Sciatic nerve (tissue), 2 donors: ENCODE data around the gene PTPRD. TPM values are rescaled to one million over a fixed set of nuclear protein-coding genes. Genes with fewer than 3 reads are reported as not detected.
"Not testable (repeated sequence)": the region's sequence is repeated elsewhere in the genome, so short reads cannot be mapped to it uniquely, and the experiment has no call there.

Source experiments
- ATAC-seq: fragments of 200-7000 bp; cut with Tn5 transposase; one replicate; pipeline ENCODE4 v1.9.1; 2020; ENCODE audit warnings: mild to moderate bottlenecking, moderate library complexity
- DNase-seq: peaks from one replicate; pipeline ENCODE4 v3.0.0-alpha.2; 2020; ENCODE audit warnings: low spot score
- intact Hi-C: fragments of 100-400 bp; cut with DNase I; formaldehyde crosslinking; loops from one replicate; pipeline ENCODE4 v1.14.2; 2022
- total RNA-seq: library from RNA; stranded (reverse); fragmentation: NEBNext Ultra II Directional; extraction: Animal tissue kit (Norgen Biotek cat#: 25700); gene quantifications from one replicate; pipeline ENCODE4 v1.2.1, GENCODE V29; 2021
- donor health status: DM: no; HTN: no; CAD: no.
- donor health status: DM: no; HTN: no; CAD: no.

Gene PTPRD
- total RNA-seq, 1 donor from 2014 or later = 4.7 TPM

GRCh38 chr9:10523164-10523563 lies 89.6 kb downstream of the PTPRD start:
- ATAC-seq (no peak), DNase-seq (no peak)
- intact Hi-C loops = no loop called here

GRCh38 chr9:10512144-10512543 lies 100.7 kb downstream of the PTPRD start:
- intact Hi-C loops = no loop called here
- DNase-seq = no peak
- no peak for ATAC-seq

- no peak for DNase-seq
- intact Hi-C loops = no loop called here
These were observed 123.9 kb downstream of the PTPRD start for GRCh38 chr9:10488937-10489336.

GRCh38 chr9:10479172-10479571 lies 133.6 kb downstream of the PTPRD start:
- no peak for ATAC-seq
- DNase-seq = no peak
- intact Hi-C loops = no loop called here

More at GRCh38 chr9:10488937-10489336, 123.9 kb downstream of the PTPRD start:
- ATAC-seq = no peak

- intact Hi-C loops, DNase-seq: not testable (repeated sequence)
These were observed 163.6 kb downstream of the PTPRD start for GRCh38 chr9:10449201-10449617.

GRCh38 chr9:10447036-10447435 lies 165.8 kb downstream of the PTPRD start:
- ATAC-seq (no peak), DNase-seq (no peak)
- intact Hi-C loops = no loop called here

More at GRCh38 chr9:10449201-10449617, 163.6 kb downstream of the PTPRD start:
- not testable (repeated sequence) for ATAC-seq

- ATAC-seq (no peak), DNase-seq (no peak)
- intact Hi-C loops = no loop called here
These were observed 169.0 kb downstream of the PTPRD start for GRCh38 chr9:10443868-10444204.

GRCh38 chr9:10443181-10443867 lies 169.5 kb downstream of the PTPRD start:
- intact Hi-C loops = no loop called here
- DNase-seq (no peak), ATAC-seq (no peak)

- ATAC-seq (no peak), DNase-seq (no peak)
- intact Hi-C loops = loop anchor here (10.0 kb wide), 1 partner anchor 84 kb away; no protein-coding TSS in a partner anchor
These were observed 173.8 kb downstream of the PTPRD start for GRCh38 chr9:10438955-10439354.

- ATAC-seq = no peak
- intact Hi-C loops = loop anchor here (10.0 kb wide), 1 partner anchor 82 kb away; no protein-coding TSS in a partner anchor
These were observed 176.0 kb downstream of the PTPRD start for GRCh38 chr9:10436756-10437155.

GRCh38 chr9:10434412-10434811 lies 178.4 kb downstream of the PTPRD start:
- intact Hi-C loops = loop anchor here (10.0 kb wide), 1 partner anchor 80 kb away; no protein-coding TSS in a partner anchor
- no peak for DNase-seq
- no peak for ATAC-seq

More at GRCh38 chr9:10436756-10437155, 176.0 kb downstream of the PTPRD start:
- DNase-seq = no peak

- ATAC-seq (no peak), DNase-seq (no peak)
- intact Hi-C loops = no loop called here
These were observed 201.5 kb downstream of the PTPRD start for GRCh38 chr9:10411272-10411671.

- intact Hi-C loops = no loop called here
- DNase-seq (no peak), ATAC-seq (no peak)
These were observed 209.5 kb downstream of the PTPRD start for GRCh38 chr9:10403283-10403682.

GRCh38 chr9:10396615-10397014 lies 216.2 kb downstream of the PTPRD start:
- DNase-seq (no peak), ATAC-seq (no peak)
- intact Hi-C loops = no loop called here

- intact Hi-C loops = no loop called here
- ATAC-seq = no peak
- DNase-seq = no peak
These were observed 225.5 kb downstream of the PTPRD start for GRCh38 chr9:10387282-10387681.

GRCh38 chr9:10371824-10372223 lies 241.0 kb downstream of the PTPRD start:
- intact Hi-C loops = no loop called here
- ATAC-seq = no peak
- DNase-seq = no peak

- intact Hi-C loops = no loop called here
- ATAC-seq = no peak
- DNase-seq = no peak
These were observed 246.5 kb downstream of the PTPRD start for GRCh38 chr9:10366171-10366779.

- DNase-seq (no peak), ATAC-seq (no peak)
- intact Hi-C loops = loop anchor here (10.0 kb wide), 1 partner anchor 80 kb away; no protein-coding TSS in a partner anchor
These were observed 258.2 kb downstream of the PTPRD start for GRCh38 chr9:10354591-10354990.

GRCh38 chr9:10345621-10346020 lies 267.2 kb downstream of the PTPRD start:
- ATAC-seq, intact Hi-C loops: not testable (repeated sequence)

GRCh38 chr9:10341057-10341456 lies 271.7 kb downstream of the PTPRD start:
- ATAC-seq (no peak), DNase-seq (no peak)
- intact Hi-C loops = no loop called here

More at GRCh38 chr9:10345621-10346020, 267.2 kb downstream of the PTPRD start:
- DNase-seq = not testable (repeated sequence)
